COLO668 (cell line): ENCODE measurements around the gene TOB1.

Source experiments
- DNase-seq: peaks from one replicate; lab custom pipeline; 2025; ENCODE audit not compliant: unreplicated experiment; lab: John Stamatoyannopoulos, UW

TOB1 gene

GRCh38 chr17:50866261-50866949, at the start of gene TOB1:
TSS of gene TOB1 (minus strand) at chr17:50866354. CDS start at chr17:50864017, 2,337 bp downstream.
- DNase-seq = peak; percentile 95

GRCh38 chr17:50914505-50915063, 48.4 kb upstream of the TOB1 start:
- DNase-seq = no peak

GRCh38 chr17:50913120-50913519, 47.0 kb upstream of the TOB1 start:
- no peak for DNase-seq

- DNase-seq = no peak
Measured at GRCh38 chr17:50911890-50912289, 45.7 kb upstream of the TOB1 start.

- no peak for DNase-seq
Measured at GRCh38 chr17:50911450-50911849, 45.3 kb upstream of the TOB1 start.

- DNase-seq = no peak
Measured at GRCh38 chr17:50909765-50910605, 43.8 kb upstream of the TOB1 start.

- DNase-seq = peak; percentile 72
Measured at GRCh38 chr17:50908860-50909764, 43.0 kb upstream of the TOB1 start.

GRCh38 chr17:50908140-50908859, 42.1 kb upstream of the TOB1 start:
- no peak for DNase-seq

- DNase-seq = no peak
Measured at GRCh38 chr17:50906443-50906842, 40.3 kb upstream of the TOB1 start.

GRCh38 chr17:50905460-50905803, 39.3 kb upstream of the TOB1 start:
- peak; percentile 35 for DNase-seq

GRCh38 chr17:50904518-50905459, 38.6 kb upstream of the TOB1 start:
- peak; percentile 23 for DNase-seq

- DNase-seq = no peak
Measured at GRCh38 chr17:50903604-50904517, 37.7 kb upstream of the TOB1 start.

- no peak for DNase-seq
Measured at GRCh38 chr17:50902372-50903353, 36.5 kb upstream of the TOB1 start.

GRCh38 chr17:50900383-50900892, 34.3 kb upstream of the TOB1 start:
- DNase-seq = no peak

GRCh38 chr17:50899559-50900319, 33.6 kb upstream of the TOB1 start:
- DNase-seq = no peak

- no peak for DNase-seq
Measured at GRCh38 chr17:50899005-50899460, 32.9 kb upstream of the TOB1 start.
